Measurements from ENCODE around the gene TFF1.

- no peak for TF ChIP-seq GATA2 (IDR thresholded peaks at IDR 0.05; ENCODE audit: low read depth, low read length)
- TF ChIP-seq GATA3 (IDR thresholded peaks at IDR 0.05; ENCODE audit: low read depth, low read length) = no peak
Measured at GRCh38 chr21:42392731-42393442, 26.6 kb upstream of the TFF1 start.
